Naive thymus-derived CD8-positive, alpha-beta T cell (primary cell): ENCODE results near the gene CMIP. TPM values are rescaled to one million over a fixed set of nuclear protein-coding genes. Genes with fewer than 3 reads are reported as not detected.
A peak's percentile ranks its signal among the peaks of the same experiment; 100 is the strongest.

Source experiments
- ATAC-seq, 2 donors: fragments of 150-1000 bp; cut with Tn5 transposase in 1 of 2; sonication (Bioruptor Pico), chemical (Tn5 transposase) in 1 of 2; 1 replicate in 1 of 2; 2 replicates in 1 of 2; pipeline ENCODE4 v1.10.0; 2021; ENCODE audit warnings: mild to moderate bottlenecking in 2 of 2, moderate library complexity in 2 of 2
- POLR2A ChIA-PET: fragments of 350-600 bp; sonication (Branson Sonifier 250); formaldehyde crosslinking; loops from one replicate; lab custom pipeline; 2021; ENCODE audit warnings: antibody characterized with exemption; lab: Charles Lee
- DNase-seq, 10 donors: peaks; one replicate each; pipeline versions ENCODE4 v3.0.0 to v3.0.0-alpha.2; 2020 to 2022
- H3K27ac Mint-ChIP-seq, 10 donors: one replicate each; pipeline ENCODE4 v1.8.0; 2020 to 2022; ENCODE audit warnings: mild to moderate bottlenecking in 10 of 10, mixed read lengths in 10 of 10, moderate library complexity in 4 of 10, inconsistent platforms in 1 of 10
- H3K27me3 Mint-ChIP-seq, 5 donors: one replicate each; pipeline ENCODE4 v1.8.0; 2021 to 2022; ENCODE audit warnings: mixed read lengths in 5 of 5
- H3K36me3 Mint-ChIP-seq, 3 donors: one replicate each; pipeline ENCODE4 v1.8.0; 2020 to 2022; ENCODE audit warnings: mixed read lengths in 3 of 3, mild to moderate bottlenecking in 2 of 3, inconsistent platforms in 1 of 3
- H3K4me1 Mint-ChIP-seq, 4 donors: one replicate each; pipeline ENCODE4 v1.8.0; 2021 to 2022; ENCODE audit warnings: mixed read lengths in 4 of 4
- H3K4me3 Mint-ChIP-seq, 10 donors: one replicate each; pipeline ENCODE4 v1.8.0; 2020 to 2022; ENCODE audit warnings: mild to moderate bottlenecking in 10 of 10, mixed read lengths in 10 of 10, moderate library complexity in 6 of 10, inconsistent platforms in 1 of 10
- H3K9me3 Mint-ChIP-seq, 9 donors: one replicate each; pipeline ENCODE4 v1.8.0; 2020 to 2022; ENCODE audit warnings: mixed read lengths in 9 of 9, mild to moderate bottlenecking in 3 of 9, inconsistent platforms in 1 of 9, moderate library complexity in 1 of 9
- polyA plus RNA-seq, 3 donors: library from polyadenylated mRNA; unstranded; fragments of 300-500 nt; fragmentation: Illumina TruSeq; gene quantifications; one replicate each; pipeline ENCODE4 v1.2.3, GENCODE V29; 2021
- total RNA-seq, 8 experiments: library from RNA in 2 of 8; stranded (reverse) in 2 of 8; gene quantifications; one replicate each; pipeline ENCODE4 v1.2.3 and lab custom pipeline; 2021 to 2026

Gene CMIP
- total and polyA plus RNA-seq, 5 experiments from 2014 or later, result 0.31 to 41.5 (median 1.3) TPM

GRCh38 chr16:81714583-81714982 lies 270.0 kb downstream of the CMIP start:
- POLR2A ChIA-PET, result interaction anchor here (0.7 to 1.4 kb wide), 4 partner anchors 16 to 521 kb away, joined by 3 to 7 read pairs (median 4); no protein-coding TSS in a partner anchor
- Mint-ChIP-seq H3K4me1 (peaks cover 19 to 47% (median 40%) of the 10 kb centered on the region in 4 donors), H3K27ac (peak overlapping the region in 8 of 10 donors; percentile 60 to 88 (median 82))

DNA sequence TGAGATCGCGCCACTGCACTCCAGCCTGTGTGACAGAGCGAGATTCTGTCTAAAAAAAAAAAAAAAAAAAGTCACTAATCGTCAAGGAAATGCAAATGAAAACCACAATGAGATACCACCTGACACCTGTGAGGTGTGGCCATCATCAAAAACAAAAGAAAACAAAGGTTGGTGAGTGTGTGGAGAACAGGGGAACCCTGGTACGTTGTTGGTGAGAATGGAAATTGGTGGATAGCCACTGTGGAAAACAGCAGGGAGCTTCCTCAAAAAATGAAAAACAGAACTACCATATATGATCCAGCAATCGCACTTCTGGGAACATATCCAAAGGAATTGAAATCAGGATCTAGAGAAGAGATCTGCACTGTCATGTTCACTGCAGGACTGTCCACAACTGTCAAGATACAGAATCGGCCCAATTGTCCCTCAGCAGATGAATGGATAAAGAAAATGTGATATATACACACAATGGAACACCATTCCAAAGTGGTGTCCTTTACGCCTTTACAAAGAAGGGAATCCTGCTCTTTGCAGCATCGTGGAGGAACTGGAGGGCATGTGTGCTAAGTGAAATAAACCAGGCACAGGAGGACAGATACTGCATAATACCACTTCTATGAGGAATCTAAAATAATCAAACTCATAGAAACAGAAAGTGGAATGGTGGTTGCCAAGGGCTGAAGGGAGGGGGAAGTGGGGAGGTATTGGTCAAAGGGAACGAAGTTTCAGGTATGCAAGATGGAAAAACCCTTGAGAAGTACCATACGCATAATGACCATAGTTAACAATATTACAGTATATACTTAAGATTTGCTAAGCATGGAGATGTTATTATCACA lies 271.0 kb downstream of the CMIP start:
- Mint-ChIP-seq H3K9me3 (no peaks in the 10 kb centered on the region), H3K4me1 (peaks cover 19 to 55% (median 41%) of the 10 kb centered on the region in 4 donors), H3K27me3 (no peaks in the 10 kb centered on the region), H3K36me3 (peaks cover 0 to 4% (median 0%) of the 10 kb centered on the region in 3 donors), H3K4me3 (peak overlapping the region; percentile 45 to 78 (median 69)), H3K27ac (peak overlapping the region; percentile 7 to 89 (median 80))
- peak; percentile 74 to 83 for ATAC-seq
- POLR2A ChIA-PET, result interaction anchor here (0.7 to 1.4 kb wide), 5 partner anchors 15 to 522 kb away, joined by 3 to 7 read pairs (median 4); no protein-coding TSS in a partner anchor
- peak in 6 of 10 donors; percentile 13 to 67 (median 34) for DNase-seq

More at GRCh38 chr16:81714583-81714982, 270.0 kb downstream of the CMIP start:
- no peak for DNase-seq
- Mint-ChIP-seq H3K36me3 (peaks cover 0 to 6% (median 0%) of the 10 kb centered on the region in 3 donors), H3K9me3 (no peaks in the 10 kb centered on the region), H3K27me3 (no peaks in the 10 kb centered on the region), H3K4me3 (peak overlapping the region in 7 of 10 donors; percentile 49 to 74 (median 66))
- ATAC-seq, result no peak

DNA sequence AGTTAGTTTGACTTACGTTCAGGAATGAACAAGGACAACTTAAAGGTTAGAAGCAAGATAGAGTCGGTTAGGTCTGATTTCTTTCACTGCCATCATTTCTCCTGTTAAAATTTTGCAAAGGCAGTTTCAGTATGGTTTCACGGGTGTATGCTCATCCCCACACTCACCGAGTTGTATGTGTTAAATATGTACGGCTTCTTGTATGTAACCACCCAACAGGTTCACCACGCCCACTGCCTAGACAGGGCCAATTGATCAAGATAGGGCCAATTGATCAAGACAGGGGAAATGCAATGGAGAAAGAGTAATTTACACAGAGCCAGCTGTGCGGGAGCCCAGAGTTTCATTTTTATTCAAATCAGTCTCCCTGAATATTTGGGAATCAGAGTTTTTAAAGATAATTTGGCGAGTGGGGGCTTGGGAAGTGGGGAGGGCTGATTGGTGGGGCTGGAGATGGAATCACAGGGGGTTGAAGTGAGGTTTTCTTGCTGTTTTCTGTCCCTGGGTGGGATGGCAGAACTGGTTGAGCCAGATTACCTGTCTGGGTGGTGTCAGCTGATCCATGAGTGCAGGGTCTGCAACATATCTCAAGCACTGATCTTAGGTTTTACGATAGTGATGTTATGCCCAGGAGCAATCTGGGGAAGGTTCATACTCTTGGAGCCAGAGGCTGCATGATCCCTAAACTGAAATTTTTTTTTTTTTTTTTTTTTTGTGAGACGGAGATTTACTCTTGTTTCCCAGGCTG lies 272.0 kb downstream of the CMIP start:
- H3K27me3 Mint-ChIP-seq, result no peaks in the 10 kb centered on the region
- peaks cover 19 to 54% (median 41%) of the 10 kb centered on the region in 4 donors for H3K4me1 Mint-ChIP-seq
- H3K9me3 Mint-ChIP-seq, result no peaks in the 10 kb centered on the region
- POLR2A ChIA-PET, result interaction anchor here (0.7 to 1.0 kb wide), 2 partner anchors 10 to 83 kb away, joined by 3 to 4 read pairs; no protein-coding TSS in a partner anchor
- peak overlapping the region in 4 of 10 donors; percentile 3 to 66 (median 46) for H3K4me3 Mint-ChIP-seq
- DNase-seq (no peak), ATAC-seq (no peak)
- peaks cover 0 to 4% (median 0%) of the 10 kb centered on the region in 3 donors for H3K36me3 Mint-ChIP-seq
- H3K27ac Mint-ChIP-seq, result peak overlapping the region in 7 of 10 donors; percentile 13 to 83 (median 74)

- H3K4me1 Mint-ChIP-seq, result peaks cover 18 to 53% (median 41%) of the 10 kb centered on the region in 4 donors
- no peak for DNase-seq
- H3K4me3 Mint-ChIP-seq, result peak overlapping the region; percentile 0 to 83 (median 70)
- peak overlapping the region in 9 of 10 donors; percentile 46 to 97 (median 92) for H3K27ac Mint-ChIP-seq
- POLR2A ChIA-PET, result interaction anchor here (0.7 to 1.0 kb wide), 2 partner anchors 9 to 84 kb away, joined by 3 to 4 read pairs; no protein-coding TSS in a partner anchor
- H3K27me3 Mint-ChIP-seq, result no peaks in the 10 kb centered on the region
- H3K36me3 Mint-ChIP-seq, result peaks cover 0 to under 1% (median 0%) of the 10 kb centered on the region in 3 donors
- no peak for ATAC-seq
- no peaks in the 10 kb centered on the region for H3K9me3 Mint-ChIP-seq
These were observed 273.1 kb downstream of the CMIP start for GRCh38 chr16:81717662-81718189.

GRCh38 chr16:81718637-81719036 lies 274.0 kb downstream of the CMIP start:
- POLR2A ChIA-PET, result interaction anchor here (0.9 kb wide), 1 partner anchor 102 kb away, joined by 3 read pairs; no protein-coding TSS in a partner anchor

DNA sequence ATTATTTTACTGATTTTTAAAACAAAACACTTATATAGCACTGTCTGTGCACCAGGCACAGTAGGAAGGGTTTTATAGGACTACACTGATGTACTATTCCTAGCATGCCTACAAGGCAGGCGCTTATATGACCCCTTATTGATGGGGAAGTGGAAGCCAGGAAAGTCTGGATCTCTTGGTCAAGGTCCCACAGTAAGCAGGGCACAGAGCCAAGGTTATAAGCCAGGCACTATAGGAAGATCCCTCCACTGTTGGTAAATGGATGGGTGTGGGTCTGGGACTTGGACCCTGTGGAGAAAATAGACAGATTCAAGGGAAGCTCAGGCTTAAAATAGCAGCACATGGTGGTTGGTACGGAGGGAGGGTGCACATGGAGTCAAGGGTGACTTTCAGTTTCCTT lies 275.4 kb downstream of the CMIP start:
- H3K36me3 Mint-ChIP-seq, result no peaks in the 10 kb centered on the region
- no peaks in the 10 kb centered on the region for H3K27me3 Mint-ChIP-seq
- H3K4me3 Mint-ChIP-seq, result peak overlapping the region in 4 of 10 donors; percentile 38 to 83 (median 58)
- ATAC-seq, result no peak
- POLR2A ChIA-PET, result interaction anchor here (0.7 kb wide), 1 partner anchor 59 kb away, joined by 3 read pairs; the partner anchor contains the start of gene PLCG2
- peak overlapping the region in 5 of 10 donors; percentile 60 to 93 (median 85) for H3K27ac Mint-ChIP-seq
- no peak for DNase-seq
- peaks cover 18 to 51% (median 37%) of the 10 kb centered on the region in 4 donors for H3K4me1 Mint-ChIP-seq
- H3K9me3 Mint-ChIP-seq, result no peaks in the 10 kb centered on the region

More at GRCh38 chr16:81718637-81719036, 274.0 kb downstream of the CMIP start:
- Mint-ChIP-seq H3K4me3 (peak overlapping the region; percentile 60 to 86 (median 78)), H3K36me3 (no peaks in the 10 kb centered on the region), H3K27me3 (no peaks in the 10 kb centered on the region), H3K4me1 (peaks cover 18 to 57% (median 42%) of the 10 kb centered on the region in 4 donors), H3K27ac (peak overlapping the region; percentile 72 to 95 (median 90)), H3K9me3 (no peaks in the 10 kb centered on the region)
- DNase-seq, result no peak
- ATAC-seq, result peak; percentile 6 to 15

DNA sequence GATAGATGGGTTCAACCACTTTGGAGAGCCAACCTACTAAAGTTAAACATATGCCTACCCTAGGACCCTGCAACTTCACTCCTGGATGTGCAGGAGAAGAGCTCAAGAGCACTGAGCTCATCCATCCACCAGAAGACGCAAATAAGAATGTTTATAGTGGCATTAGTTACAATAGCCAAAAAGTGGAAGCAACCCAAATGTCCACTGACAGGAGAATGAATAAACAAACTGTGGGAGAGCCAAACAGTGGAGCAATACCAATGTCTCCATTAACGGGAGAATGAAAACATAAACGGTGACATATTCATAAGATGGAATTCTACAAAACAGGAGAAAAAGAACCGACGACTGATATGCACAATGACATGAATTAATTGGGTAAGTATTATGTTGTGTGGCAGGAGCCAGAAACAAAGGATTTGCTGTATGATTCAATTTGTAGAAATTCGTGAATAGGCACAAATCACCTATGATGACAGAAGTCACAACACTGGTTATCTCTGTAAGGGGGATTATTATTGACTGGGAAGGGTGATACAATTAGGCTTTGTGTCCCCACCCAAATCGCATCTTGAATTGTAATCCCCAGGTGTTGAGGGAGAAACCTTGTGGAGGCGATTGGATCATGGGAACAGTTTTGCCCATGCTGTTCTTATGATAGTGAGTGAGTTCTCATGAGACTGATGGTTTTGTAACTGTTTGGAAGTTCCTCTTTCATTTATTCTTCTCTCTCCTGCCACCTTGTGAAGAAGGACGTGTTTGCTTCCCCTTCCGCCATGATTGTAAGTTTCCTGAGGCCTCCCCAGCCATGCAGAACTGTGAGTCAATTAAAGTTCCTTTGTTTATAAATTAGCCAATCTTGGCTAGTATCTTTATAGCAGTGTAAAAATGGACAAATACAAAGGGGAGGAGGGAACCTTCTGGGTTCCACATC lies 276.6 kb downstream of the CMIP start:
- Mint-ChIP-seq H3K4me1 (peaks cover 11 to 38% (median 24%) of the 10 kb centered on the region in 4 donors), H3K4me3 (no peak overlapping the region), H3K36me3 (no peaks in the 10 kb centered on the region), H3K27ac (peak overlapping the region in 5 of 10 donors; percentile 7 to 93 (median 71)), H3K27me3 (no peaks in the 10 kb centered on the region), H3K9me3 (no peaks in the 10 kb centered on the region)
- DNase-seq (no peak), ATAC-seq (no peak)
- POLR2A ChIA-PET, result no interaction called here

DNA sequence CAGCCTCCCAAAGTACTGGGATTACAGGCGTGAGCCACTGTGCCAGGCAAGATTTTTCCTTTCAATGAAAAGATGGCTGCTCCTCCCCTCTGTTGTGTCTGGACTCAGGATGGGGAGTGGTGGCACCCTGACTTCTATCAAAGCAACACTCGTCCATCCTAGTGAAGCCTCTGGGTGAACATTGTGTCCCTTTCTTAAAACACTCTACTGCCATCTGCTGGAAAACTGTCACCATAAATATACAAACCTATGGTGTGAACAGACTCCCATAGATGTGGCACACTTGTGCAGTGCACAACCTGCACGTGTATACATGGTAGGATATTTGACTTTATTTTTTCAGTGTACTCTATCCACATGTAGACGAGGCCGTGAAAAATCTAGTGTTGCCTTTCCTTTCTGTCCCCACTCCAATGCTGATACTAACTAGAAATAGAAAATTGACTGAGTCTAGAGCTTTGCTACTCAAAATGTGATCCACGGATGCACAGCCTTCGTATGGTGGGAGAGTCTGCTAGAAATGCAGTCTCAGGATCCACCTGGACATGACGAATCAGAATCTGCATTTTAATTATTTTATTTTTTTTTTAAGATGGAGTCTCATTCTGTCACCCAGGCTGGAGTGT lies 278.6 kb downstream of the CMIP start:
- POLR2A ChIA-PET, result no interaction called here
- peak overlapping the region in 3 of 10 donors; percentile 36 to 82 (median 78) for H3K27ac Mint-ChIP-seq
- DNase-seq (peak in 7 of 10 donors; percentile 33 to 76 (median 59)), ATAC-seq (peak; percentile 83 to 84)
- no peaks in the 10 kb centered on the region for H3K27me3 Mint-ChIP-seq
- H3K36me3 Mint-ChIP-seq, result no peaks in the 10 kb centered on the region
- no peak overlapping the region for H3K4me3 Mint-ChIP-seq
- H3K9me3 Mint-ChIP-seq, result no peaks in the 10 kb centered on the region
- peaks cover 5 to 22% (median 12%) of the 10 kb centered on the region in 4 donors for H3K4me1 Mint-ChIP-seq

- no peaks in the 10 kb centered on the region for H3K9me3 Mint-ChIP-seq
- ATAC-seq, result no peak
- H3K4me3 Mint-ChIP-seq, result peak overlapping the region in 2 of 10 donors; percentile 14 to 26
- POLR2A ChIA-PET, result interaction anchor here (0.6 kb wide), 1 partner anchor 90 kb away, joined by 4 read pairs; no protein-coding TSS in a partner anchor
- peak overlapping the region in 4 of 10 donors; percentile 48 to 85 (median 56) for H3K27ac Mint-ChIP-seq
- no peak for DNase-seq
- peaks cover 7 to 22% (median 20%) of the 10 kb centered on the region in 4 donors for H3K4me1 Mint-ChIP-seq
- no peaks in the 10 kb centered on the region for H3K36me3 Mint-ChIP-seq
- no peaks in the 10 kb centered on the region for H3K27me3 Mint-ChIP-seq
These were observed 283.8 kb downstream of the CMIP start for GRCh38 chr16:81728435-81728834.

DNA sequence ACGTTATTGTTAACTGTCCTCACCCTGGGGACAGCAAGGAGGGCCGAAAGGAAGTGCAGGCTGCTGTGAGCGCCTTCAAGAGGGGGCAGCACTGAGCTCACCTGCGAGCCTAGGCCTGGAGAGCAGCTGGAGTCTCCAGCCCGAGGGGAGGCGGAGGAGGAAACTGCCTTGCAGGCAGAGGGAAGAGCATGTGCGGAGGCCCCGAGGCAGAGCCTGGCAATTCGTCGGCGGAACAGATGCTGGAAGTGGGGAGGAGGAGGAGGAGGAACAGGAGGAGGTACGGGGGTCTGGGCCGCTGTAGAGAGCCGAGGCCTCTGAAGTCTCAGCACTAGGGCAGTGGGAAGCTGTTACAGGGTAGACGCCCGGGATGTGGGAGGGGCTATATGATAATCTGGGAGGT lies 284.8 kb downstream of the CMIP start:
- POLR2A ChIA-PET, result interaction anchor here (0.6 to 1.6 kb wide), 3 partner anchors 11 to 89 kb away, joined by 4 to 5 read pairs (median 5); no protein-coding TSS in a partner anchor
- peaks cover 7 to 22% (median 20%) of the 10 kb centered on the region in 4 donors for H3K4me1 Mint-ChIP-seq

More for the DNA sequence above, 284.8 kb downstream of the CMIP start:
- Mint-ChIP-seq H3K9me3 (no peaks in the 10 kb centered on the region), H3K36me3 (no peaks in the 10 kb centered on the region), H3K27ac (peak overlapping the region in 9 of 10 donors; percentile 37 to 93 (median 59)), H3K4me3 (peak overlapping the region; percentile 12 to 91 (median 64)), H3K27me3 (no peaks in the 10 kb centered on the region)
- DNase-seq, result no peak
- no peak for ATAC-seq
